Activated naive CD8-positive, alpha-beta T cell treated with anti-CD3 and anti-CD28 coated beads for 36 hours (primary cell): ENCODE data around the gene SYNGR2. TPM values are rescaled to one million over a fixed set of nuclear protein-coding genes. Genes with fewer than 3 reads are reported as not detected.
"Not testable (repeated sequence)": the region's sequence is repeated elsewhere in the genome, so short reads cannot be mapped to it uniquely, and the experiment has no call there.

ENCODE experiments used
- DNase-seq: peaks from one replicate; pipeline ENCODE4 v3.0.0; 2021
- H3K27ac Mint-ChIP-seq: one replicate; pipeline ENCODE4 v1.8.0; 2022; ENCODE audit warnings: mild to moderate bottlenecking, moderate library complexity, mixed read lengths
- H3K27me3 Mint-ChIP-seq: one replicate; pipeline ENCODE4 v1.8.0; 2022; ENCODE audit warnings: mild to moderate bottlenecking, mixed read lengths
- H3K36me3 Mint-ChIP-seq: one replicate; pipeline ENCODE4 v1.8.0; 2021; ENCODE audit warnings: mild to moderate bottlenecking, mixed read lengths
- H3K4me1 Mint-ChIP-seq: one replicate; pipeline ENCODE4 v1.8.0; 2021; ENCODE audit warnings: mixed read lengths
- H3K4me3 Mint-ChIP-seq: one replicate; pipeline ENCODE4 v1.8.0; 2022; ENCODE audit warnings: mild to moderate bottlenecking, moderate library complexity, mixed read lengths
- H3K9me3 Mint-ChIP-seq: one replicate; pipeline ENCODE4 v1.8.0; 2022; ENCODE audit warnings: mixed read lengths
- total RNA-seq, 2 experiments: library from RNA; stranded (reverse); gene quantifications; one replicate each; pipeline ENCODE4 v1.2.3, GENCODE V29; 2021

Gene SYNGR2
- total RNA-seq, 2 experiments from 2014 or later, result 126 to 127 TPM

DNA sequence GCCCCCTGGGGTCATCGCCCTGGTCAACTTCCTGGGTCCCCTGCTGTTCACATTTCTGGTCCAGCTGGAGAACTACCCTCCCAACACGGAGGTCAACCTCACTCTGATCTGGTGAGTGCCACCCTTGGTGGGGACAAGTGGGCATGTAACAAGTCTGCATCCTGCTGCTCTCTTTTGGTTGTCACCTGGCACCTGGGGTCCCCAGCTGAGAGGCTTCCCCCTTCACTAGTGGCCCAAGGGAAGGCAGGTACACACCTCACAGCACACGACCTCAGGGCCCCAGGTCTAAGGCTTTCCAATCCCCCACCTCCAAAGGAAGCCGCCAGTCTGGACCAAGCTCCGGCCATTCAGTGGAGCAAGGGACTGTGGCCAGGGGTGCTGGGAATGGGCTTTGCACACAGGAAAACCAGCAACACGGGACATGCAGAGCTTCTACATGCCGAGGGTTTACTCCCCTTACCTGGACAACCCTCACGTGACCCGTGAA lies 33.4 kb upstream of the SYNGR2 start:
- Mint-ChIP-seq H3K27me3 (no peaks in the 10 kb centered on the region), H3K27ac (no peak overlapping the region), H3K9me3 (no peaks in the 10 kb centered on the region), H3K36me3 (peaks cover 62% of the 10 kb centered on the region), H3K4me3 (no peak overlapping the region), H3K4me1 (peaks cover 59% of the 10 kb centered on the region)
- no peak for DNase-seq

DNA sequence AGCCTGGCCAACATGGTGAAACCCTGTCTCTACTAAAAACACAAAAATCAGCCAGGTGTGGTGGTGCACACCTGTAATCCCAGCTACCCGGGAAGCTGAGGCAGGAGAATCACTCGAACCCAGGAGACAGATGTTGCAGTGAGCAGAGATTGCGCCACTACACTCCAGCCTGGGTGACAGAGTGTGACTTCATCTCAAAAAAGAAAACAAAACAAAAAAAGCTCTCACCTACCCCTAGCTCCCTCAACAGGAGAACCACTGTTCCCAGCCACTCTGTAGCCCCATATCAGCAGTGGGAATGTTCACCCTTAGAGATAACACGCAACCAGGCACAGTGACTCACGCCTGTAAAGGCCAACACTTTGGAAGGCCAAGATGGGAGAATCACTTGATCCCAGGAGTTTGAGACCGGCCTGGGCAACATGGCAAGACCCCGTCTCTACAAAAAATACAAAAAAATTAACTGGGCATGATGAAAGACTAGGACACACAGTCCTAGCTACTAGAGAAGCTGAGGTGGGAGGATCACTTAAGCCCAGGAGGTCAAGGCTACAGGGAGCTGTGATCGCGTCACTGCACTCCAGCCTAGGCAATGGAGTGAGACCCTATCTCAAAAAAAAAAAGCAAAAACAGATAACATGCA lies 32.4 kb upstream of the SYNGR2 start:
- H3K27ac Mint-ChIP-seq, result peak overlapping the region; percentile 46
- no peaks in the 10 kb centered on the region for H3K9me3 Mint-ChIP-seq
- H3K36me3 Mint-ChIP-seq, result peaks cover 62% of the 10 kb centered on the region
- H3K27me3 Mint-ChIP-seq, result no peaks in the 10 kb centered on the region
- DNase-seq, result no peak
- H3K4me1 Mint-ChIP-seq, result peaks cover 58% of the 10 kb centered on the region
- no peak overlapping the region for H3K4me3 Mint-ChIP-seq

DNA sequence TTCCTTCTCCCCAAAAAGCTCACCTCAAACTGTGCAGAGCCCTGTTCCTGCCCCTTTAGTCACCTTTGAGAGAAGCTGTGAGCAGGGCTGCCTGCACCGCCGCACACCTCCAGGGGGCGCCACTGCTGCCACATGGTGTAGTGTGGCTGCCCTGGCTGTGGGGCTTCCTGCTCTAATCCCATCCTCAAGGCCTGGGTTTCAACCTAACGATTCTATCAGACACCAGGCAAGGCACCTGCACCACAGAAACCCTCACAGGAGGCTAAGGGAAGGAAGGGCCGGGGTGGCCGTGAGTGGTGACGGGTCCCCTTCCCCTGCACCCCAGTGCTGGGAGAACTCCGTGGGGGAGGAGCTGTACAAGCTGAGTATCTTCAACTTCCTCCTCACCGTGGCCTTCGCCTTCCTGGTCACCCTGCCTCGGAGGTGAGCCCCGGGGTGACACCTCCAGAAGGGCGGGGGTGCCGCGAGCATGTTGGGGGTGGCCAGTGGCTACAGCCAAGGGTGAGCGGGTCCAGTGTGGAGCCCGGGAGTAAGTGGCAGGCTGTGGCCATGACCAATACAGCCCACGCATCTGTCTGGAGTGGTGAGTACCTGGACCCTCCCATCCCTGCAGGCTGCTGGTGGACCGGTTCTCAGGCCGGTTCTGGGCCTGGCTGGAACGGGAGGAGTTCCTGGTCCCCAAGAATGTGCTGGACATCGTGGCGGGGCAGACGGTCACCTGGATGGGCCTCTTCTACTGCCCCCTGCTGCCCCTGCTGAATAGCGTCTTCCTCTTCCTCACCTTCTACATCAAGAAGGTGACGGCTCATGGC lies 30.8 kb upstream of the SYNGR2 start:
- H3K27me3 Mint-ChIP-seq, result no peaks in the 10 kb centered on the region
- no peak overlapping the region for H3K4me3 Mint-ChIP-seq
- peaks cover 62% of the 10 kb centered on the region for H3K36me3 Mint-ChIP-seq
- peak; percentile 53 for DNase-seq
- H3K4me1 Mint-ChIP-seq, result peaks cover 68% of the 10 kb centered on the region
- peak overlapping the region; percentile 50 for H3K27ac Mint-ChIP-seq
- no peaks in the 10 kb centered on the region for H3K9me3 Mint-ChIP-seq

DNA sequence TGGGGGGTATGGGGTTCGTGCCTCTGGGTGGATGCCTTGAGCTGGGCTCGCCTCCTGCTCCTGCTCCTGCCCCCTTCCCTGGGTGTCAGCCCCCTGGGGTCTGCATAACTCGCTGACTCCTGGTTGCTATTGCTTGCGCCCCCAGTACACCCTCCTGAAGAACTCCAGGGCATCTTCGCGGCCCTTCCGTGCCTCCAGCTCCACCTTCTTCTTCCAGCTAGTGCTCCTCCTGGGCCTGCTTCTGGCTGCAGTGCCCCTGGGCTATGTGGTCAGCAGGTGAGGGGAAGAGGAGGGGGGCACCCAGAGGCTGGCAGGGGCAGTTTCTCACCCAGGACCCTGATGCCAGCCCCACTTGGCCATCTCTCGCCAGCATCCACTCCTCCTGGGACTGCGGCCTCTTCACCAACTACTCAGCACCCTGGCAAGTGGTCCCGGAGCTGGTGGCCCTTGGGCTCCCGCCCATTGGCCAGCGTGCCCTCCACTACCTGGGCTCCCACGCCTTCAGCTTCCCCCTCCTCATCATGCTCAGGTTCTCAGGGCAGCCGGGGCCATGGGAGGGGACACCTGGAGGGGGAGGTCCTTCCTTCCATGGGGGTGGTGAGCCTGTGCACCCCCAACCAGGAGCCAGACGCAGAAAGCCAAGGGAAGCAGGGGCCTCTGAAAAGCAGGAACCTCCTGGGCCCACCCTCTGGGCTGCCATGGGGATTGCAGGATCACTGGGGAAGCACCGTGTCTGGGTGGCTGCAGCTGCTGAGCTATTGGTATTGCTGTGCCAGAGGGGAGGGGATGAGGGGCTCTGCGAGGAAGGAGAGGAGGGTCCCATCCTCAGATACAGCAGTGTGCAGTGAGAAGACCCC lies 29.9 kb upstream of the SYNGR2 start:
- H3K27ac Mint-ChIP-seq, result peak overlapping the region; percentile 11
- H3K4me3 Mint-ChIP-seq, result no peak overlapping the region
- no peaks in the 10 kb centered on the region for H3K9me3 Mint-ChIP-seq
- peaks cover 70% of the 10 kb centered on the region for H3K4me1 Mint-ChIP-seq
- H3K36me3 Mint-ChIP-seq, result peaks cover 56% of the 10 kb centered on the region
- no peaks in the 10 kb centered on the region for H3K27me3 Mint-ChIP-seq
- DNase-seq, result no peak

GRCh38 chr17:78139861-78140168 lies 28.6 kb upstream of the SYNGR2 start:
- DNase-seq, H3K4me3 Mint-ChIP-seq, H3K27me3 Mint-ChIP-seq, H3K9me3 Mint-ChIP-seq: not testable (repeated sequence)
- Mint-ChIP-seq H3K4me1 (peaks cover 73% of the 10 kb centered on the region), H3K36me3 (peaks cover 44% of the 10 kb centered on the region), H3K27ac (peak overlapping the region; percentile 71)

DNA sequence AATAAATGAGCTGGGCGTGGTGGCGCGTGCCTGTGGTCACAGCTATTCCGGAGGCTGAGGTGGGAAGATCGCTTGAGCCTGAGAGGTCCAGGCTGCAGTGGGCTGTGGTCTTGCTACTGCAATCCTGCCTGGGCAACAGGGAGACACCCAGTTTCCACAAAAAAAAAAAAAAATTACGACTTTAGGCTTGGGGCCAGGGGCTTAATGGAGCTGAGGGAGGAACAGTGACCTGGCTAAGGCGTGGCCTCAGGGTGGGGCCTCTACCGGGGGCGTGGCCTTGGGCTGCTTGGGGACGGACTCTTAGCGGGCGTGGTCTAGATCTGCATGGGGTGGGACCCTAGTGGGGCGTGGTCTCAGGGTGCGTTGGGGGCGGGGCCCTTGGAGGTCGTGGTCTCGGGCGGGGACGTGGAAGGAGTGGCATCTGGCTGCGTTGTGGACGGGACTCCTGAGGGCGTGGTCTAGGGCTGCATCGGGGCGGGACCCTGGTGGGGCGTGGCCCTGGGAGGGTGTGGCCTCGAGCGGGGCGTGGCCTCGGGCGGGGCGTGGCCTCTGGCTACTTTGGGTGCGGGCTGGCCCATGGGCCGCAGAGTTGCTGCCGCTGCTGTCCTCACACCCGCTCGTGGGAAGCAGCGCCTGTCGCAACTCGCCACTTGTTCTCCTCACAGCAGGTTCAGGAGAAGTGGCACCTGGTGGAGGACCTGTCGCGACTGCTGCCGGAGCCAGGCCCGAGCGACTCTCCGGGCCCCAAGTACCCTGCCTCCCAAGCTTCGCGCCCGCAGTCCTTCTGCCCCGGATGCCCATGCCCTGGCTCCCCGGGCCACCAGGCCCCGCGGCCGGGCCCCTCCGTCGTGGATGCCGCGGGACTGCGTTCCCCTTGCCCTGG lies 28.0 kb upstream of the SYNGR2 start:
- Mint-ChIP-seq H3K4me1 (peaks cover 71% of the 10 kb centered on the region), H3K36me3 (peaks cover 40% of the 10 kb centered on the region), H3K4me3 (no peak overlapping the region), H3K27me3 (no peaks in the 10 kb centered on the region), H3K27ac (peak overlapping the region; percentile 71), H3K9me3 (no peaks in the 10 kb centered on the region)
- peak; percentile 97 for DNase-seq

DNA sequence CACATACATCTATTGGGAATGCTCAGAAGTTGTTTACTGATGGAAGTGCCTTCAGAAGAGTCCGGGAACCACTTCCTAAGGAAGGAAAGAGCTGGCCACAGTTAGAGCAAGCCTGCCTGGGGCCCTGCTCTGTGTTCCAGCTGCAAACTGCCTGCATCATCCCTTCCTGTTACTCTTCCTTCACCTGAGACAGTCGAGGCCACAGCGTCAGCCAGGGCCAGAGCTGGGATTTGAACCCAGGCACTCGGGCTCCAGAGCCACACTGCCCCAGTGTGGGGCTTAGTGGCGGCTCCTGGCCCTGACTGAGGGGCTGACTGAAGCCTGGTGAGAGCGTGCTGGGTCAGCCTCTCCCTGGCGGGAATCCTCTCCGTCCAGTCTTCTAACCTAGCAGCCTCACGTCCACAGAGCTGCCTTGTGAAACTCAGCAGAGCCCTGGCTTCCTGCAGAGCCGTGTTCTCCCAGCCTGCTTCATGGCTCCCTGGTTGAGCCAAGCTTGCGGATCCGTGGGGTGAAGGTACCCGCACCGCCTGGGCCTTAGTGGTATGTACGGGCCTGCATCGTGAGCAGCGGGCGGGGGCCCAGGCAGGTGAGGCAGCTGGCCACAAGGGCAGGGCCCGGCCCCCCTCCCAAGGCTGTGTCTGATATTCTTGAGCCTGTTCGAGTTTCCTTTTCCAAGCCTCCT lies 26.8 kb upstream of the SYNGR2 start:
- no peak for DNase-seq
- Mint-ChIP-seq H3K27ac (no peak overlapping the region), H3K4me1 (peaks cover 60% of the 10 kb centered on the region), H3K27me3 (no peaks in the 10 kb centered on the region), H3K9me3 (no peaks in the 10 kb centered on the region), H3K4me3 (no peak overlapping the region), H3K36me3 (peaks cover 31% of the 10 kb centered on the region)

DNA sequence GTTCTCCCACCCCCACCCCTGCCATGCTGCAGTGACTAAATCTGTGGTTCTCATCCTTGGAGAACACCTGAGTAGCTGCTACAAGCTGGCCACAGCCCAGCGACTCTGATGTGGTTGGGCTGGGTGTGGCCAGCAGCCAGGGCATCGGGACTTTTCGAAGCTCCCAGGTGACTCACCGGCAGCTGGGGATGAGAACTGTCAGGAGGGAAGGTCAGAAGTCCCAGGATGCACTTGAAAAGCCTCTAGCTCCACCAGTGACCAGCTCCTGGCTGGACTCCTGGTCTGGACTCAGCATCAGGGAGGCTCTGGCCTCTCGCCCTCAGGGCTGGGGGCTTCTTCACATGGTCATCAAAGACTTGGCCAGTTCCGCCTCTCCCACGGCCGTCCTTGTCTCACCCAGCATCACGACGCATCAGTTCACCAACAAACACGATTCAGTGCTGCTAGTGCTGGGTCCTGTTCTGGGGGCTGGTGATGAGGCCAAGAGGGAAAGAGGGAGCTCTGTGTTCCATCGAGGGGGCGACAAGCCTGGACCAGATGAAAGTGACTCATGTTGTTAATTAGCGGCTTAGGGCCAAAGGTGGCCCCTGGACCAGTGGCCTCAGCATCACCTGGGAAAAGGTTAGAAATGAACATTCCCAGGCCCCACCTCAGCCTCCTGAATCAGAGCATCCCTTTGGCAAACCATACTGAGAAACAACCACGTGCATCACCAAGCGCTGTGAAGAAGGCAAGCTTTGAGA lies 26.1 kb upstream of the SYNGR2 start:
- H3K4me1 Mint-ChIP-seq, result peaks cover 55% of the 10 kb centered on the region
- no peak for DNase-seq
- H3K9me3 Mint-ChIP-seq, result no peaks in the 10 kb centered on the region
- H3K27me3 Mint-ChIP-seq, result no peaks in the 10 kb centered on the region
- H3K4me3 Mint-ChIP-seq, result no peak overlapping the region
- peaks cover 24% of the 10 kb centered on the region for H3K36me3 Mint-ChIP-seq
- no peak overlapping the region for H3K27ac Mint-ChIP-seq

GRCh38 chr17:78143214-78144146 lies 24.9 kb upstream of the SYNGR2 start:
- no peak overlapping the region for H3K4me3 Mint-ChIP-seq
- H3K27ac Mint-ChIP-seq, result peak overlapping the region; percentile 47

GRCh38 chr17:78144147-78144719 lies 24.1 kb upstream of the SYNGR2 start:
- no peak overlapping the region for H3K4me3 Mint-ChIP-seq
- DNase-seq, result no peak
- H3K4me1 Mint-ChIP-seq, result peaks cover 48% of the 10 kb centered on the region
- H3K27ac Mint-ChIP-seq, result peak overlapping the region; percentile 45
- no peaks in the 10 kb centered on the region for H3K9me3 Mint-ChIP-seq
- peaks cover 17% of the 10 kb centered on the region for H3K36me3 Mint-ChIP-seq
- no peaks in the 10 kb centered on the region for H3K27me3 Mint-ChIP-seq

More at GRCh38 chr17:78143214-78144146, 24.9 kb upstream of the SYNGR2 start:
- H3K36me3 Mint-ChIP-seq, result peaks cover 19% of the 10 kb centered on the region
- H3K27me3 Mint-ChIP-seq, result no peaks in the 10 kb centered on the region
- no peaks in the 10 kb centered on the region for H3K9me3 Mint-ChIP-seq
- no peak for DNase-seq
- peaks cover 53% of the 10 kb centered on the region for H3K4me1 Mint-ChIP-seq

- H3K36me3 Mint-ChIP-seq, result peaks cover 13% of the 10 kb centered on the region
- no peak overlapping the region for H3K4me3 Mint-ChIP-seq
- DNase-seq, result no peak
- peaks cover 43% of the 10 kb centered on the region for H3K4me1 Mint-ChIP-seq
- H3K9me3 Mint-ChIP-seq, result no peaks in the 10 kb centered on the region
- H3K27me3 Mint-ChIP-seq, result no peaks in the 10 kb centered on the region
- H3K27ac Mint-ChIP-seq, result peak overlapping the region; percentile 45
Observed at GRCh38 chr17:78144736-78145641, 23.4 kb upstream of the SYNGR2 start.
